GM15510 (cell line): ENCODE data around the gene DTNBP1.

Experiments
- POLR2A ChIP-seq: IDR thresholded peaks from 3 replicates; pipeline ENCODE4 v1.6.1; 2011; ENCODE audit warnings: borderline replicate concordance; ENCODE audit not compliant: insufficient read length; ENCODE audit errors: extremely low read depth

DTNBP1 gene, protein sequence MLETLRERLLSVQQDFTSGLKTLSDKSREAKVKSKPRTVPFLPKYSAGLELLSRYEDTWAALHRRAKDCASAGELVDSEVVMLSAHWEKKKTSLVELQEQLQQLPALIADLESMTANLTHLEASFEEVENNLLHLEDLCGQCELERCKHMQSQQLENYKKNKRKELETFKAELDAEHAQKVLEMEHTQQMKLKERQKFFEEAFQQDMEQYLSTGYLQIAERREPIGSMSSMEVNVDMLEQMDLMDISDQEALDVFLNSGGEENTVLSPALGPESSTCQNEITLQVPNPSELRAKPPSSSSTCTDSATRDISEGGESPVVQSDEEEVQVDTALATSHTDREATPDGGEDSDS

GRCh38 chr6:15662326-15663129 is at the start of gene DTNBP1:
Gene DTNBP1 (minus strand): TSS chr6:15663028. CDS start chr6:15662869, 159 bp downstream.
- peak; percentile 63 for TF ChIP-seq POLR2A

- TF ChIP-seq POLR2A, result no peak
Observed at GRCh38 chr6:15709651-15710269, 46.9 kb upstream of the DTNBP1 start.

GRCh38 chr6:15708231-15708630 is 45.4 kb upstream of the DTNBP1 start:
- TF ChIP-seq POLR2A, result no peak

DNA sequence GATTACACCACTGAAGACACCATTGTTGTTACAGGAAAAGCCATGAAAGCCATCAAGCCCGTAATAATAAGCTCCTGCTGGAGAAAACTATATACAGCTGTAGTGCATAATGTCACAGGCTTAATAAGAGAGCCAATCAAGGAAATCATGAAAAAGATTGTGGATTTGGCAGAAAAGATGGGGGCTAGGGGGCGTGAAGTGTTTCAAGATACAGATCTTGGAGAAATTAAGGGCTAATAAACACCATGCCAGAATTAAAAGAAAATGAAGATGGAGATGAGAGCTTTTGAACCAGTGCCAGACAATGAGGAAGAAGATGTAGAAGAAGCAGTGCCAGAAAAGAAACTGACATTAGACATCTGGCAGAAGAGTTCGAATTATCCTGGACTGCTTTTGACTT is 43.2 kb upstream of the DTNBP1 start:
- TF ChIP-seq POLR2A, result no peak

- TF ChIP-seq POLR2A, result no peak
Observed at GRCh38 chr6:15698471-15698870, 35.6 kb upstream of the DTNBP1 start.

DNA sequence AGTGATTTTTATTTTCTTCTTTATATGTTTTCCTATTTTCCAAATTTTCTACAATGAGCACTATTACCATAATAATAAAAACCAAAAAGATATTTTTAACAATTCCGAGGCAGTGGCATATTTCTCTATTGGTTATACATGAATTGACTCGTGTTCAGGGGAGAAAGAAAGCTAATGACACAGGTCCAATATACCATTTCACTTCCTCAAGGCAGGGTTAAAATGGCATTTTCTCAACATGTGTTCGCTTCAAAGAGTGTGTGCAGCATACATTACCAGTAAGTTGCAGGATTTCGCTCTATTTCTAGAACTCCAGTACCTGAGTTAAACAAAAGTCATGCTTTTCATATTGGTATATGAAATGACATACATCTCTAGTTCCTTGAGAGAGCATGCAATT is 35.1 kb upstream of the DTNBP1 start:
- TF ChIP-seq POLR2A, result no peak

- no peak for TF ChIP-seq POLR2A
Observed at GRCh38 chr6:15691250-15691869, 28.5 kb upstream of the DTNBP1 start.

DNA sequence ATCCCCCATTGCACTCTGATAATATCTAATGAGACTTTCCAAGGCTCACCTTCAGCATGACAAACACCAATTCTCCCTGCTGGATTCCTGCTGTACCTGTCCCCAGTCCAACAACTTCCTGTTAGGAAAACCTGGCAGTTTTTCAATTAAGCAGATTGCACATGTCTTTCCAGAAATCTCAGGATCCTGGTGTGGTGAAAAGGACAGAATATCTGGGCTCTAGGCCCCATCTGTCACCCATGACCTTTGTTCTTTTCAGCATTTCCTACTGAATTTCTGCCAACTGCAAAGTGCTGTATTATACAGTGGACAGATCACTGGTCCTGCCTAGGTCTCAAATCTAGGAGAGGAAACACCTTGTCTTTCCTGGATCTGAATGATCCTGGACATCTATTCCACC is 27.7 kb upstream of the DTNBP1 start:
- TF ChIP-seq POLR2A, result no peak

DNA sequence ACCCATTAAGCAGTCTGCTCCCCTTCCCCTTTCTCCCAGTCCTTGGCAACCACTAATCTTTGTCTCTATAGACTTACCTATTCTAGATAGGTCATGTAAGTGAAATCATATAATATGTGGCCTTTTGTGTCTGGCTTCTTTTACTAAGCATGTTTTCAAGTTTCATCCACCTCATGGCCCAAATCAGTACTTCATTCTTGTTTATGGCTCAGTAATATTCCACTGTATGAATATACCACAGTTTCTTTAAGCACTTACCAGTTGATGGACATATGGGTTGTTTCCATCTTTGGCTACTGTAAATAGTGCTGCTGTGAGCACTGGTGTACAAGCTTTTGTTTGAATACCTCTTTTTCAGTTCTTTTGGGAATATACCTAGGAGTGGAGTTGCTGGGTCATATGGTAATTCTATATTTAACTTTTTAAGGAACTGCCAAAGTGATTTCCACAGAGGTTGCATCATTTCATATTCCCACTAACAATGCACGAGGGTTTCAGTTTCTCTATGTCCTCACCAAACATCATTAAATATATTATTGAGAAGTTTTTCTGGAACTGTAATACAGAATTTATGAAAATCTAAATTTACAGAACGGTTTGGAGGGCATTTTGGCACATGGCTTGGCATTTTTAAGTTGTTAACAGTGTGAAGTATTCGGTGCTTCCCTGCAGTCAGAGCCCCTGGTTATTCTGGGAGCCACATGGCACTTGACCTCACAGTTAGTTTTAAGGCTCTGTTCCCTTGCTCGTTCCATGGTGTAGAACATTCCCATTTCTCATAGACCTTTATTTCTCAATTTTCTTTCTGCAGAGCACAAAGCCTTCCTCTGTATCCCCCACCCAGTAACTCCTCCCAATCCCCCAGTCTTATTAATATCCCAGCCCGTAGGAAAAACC is 27.0 kb upstream of the DTNBP1 start:
- no peak for TF ChIP-seq POLR2A

- no peak for TF ChIP-seq POLR2A
Observed at GRCh38 chr6:15685619-15686018, 22.8 kb upstream of the DTNBP1 start.

GRCh38 chr6:15682965-15683822 is 20.4 kb upstream of the DTNBP1 start:
- TF ChIP-seq POLR2A, result no peak

- TF ChIP-seq POLR2A, result no peak
Observed at GRCh38 chr6:15681946-15682345, 19.1 kb upstream of the DTNBP1 start.

DNA sequence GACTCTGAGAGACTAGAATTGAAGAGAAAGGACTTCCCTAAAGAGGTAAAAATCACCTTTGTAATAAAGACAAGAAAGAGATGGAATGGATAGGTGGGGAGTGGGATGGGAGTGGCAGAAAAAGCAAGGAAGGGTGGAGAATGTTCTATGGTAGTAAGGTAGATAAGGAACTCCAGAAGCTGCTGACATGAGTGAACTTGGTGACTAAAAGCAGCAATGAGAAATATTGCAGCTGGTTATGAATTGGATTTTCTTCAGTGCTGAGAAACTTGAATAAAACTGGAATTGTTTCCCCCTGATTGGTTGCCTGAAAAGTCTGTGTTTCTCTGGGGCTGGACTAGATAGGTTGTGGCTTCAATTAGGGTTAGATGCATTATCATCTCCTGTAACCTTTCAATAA is 15.7 kb upstream of the DTNBP1 start:
- TF ChIP-seq POLR2A, result no peak
